Peyer's patch (tissue), 4 donors: ENCODE measurements around the gene GAA.

Experiments
- POLR2A ChIP-seq, 2 donors: fragments of 450-650 bp; IDR thresholded peaks; one replicate each; pipeline ENCODE4 v1.5.1; 2017; ENCODE audit warnings: antibody characterized with exemption in 2 of 2, mild to moderate bottlenecking in 2 of 2, moderate library complexity in 2 of 2
- TF ChIP-seq, protein P1 (sequence below), 6 experiments: fragments of 450-650 bp in 4 of 6; fragments of 200-600 bp in 2 of 6; sonication (generic) in 1 of 6; IDR thresholded peaks; one replicate each; pipeline ENCODE4 v1.5.1; 2017 to 2019; ENCODE audit warnings: antibody characterized with exemption in 6 of 6, mild to moderate bottlenecking in 3 of 6, moderate library complexity in 1 of 6

DNA sequence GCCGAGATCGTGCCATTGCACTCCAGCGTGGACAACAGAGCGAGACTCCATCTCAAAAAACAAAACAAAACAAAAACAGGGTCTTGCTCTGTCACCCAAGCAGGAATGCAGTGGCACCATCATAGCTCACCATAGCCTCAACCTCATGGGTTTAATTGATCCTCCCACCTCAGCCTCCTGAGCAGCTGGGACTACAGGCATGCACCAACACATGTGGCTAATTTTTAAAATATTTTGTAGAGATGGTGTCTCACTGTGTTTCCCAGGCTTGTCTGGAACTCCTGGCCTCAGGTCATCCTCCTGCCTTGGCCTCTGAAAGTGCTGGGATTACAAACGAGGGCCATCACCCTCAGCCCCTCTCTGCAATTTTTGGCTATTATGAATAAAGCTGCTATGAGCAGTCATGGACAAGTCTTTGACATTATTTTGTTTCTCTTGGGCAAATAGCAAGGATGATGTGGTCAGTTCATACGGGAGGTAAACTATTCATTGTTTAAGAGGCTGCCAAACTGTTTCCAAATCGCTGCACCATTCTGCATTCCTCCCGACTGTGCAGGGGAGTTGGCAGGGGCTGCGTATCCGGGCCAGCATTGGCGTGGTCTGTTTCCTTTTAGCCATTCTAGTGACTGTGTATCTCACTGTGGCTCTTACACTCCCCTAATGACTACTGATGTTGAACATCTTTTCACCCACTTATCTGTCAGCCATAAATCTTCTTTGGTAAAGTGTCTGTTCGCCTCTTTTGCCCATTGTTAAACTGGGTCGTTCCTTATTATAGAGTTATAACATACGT lies 24.5 kb downstream of the GAA start:
- TF ChIP-seq, protein P1, sequence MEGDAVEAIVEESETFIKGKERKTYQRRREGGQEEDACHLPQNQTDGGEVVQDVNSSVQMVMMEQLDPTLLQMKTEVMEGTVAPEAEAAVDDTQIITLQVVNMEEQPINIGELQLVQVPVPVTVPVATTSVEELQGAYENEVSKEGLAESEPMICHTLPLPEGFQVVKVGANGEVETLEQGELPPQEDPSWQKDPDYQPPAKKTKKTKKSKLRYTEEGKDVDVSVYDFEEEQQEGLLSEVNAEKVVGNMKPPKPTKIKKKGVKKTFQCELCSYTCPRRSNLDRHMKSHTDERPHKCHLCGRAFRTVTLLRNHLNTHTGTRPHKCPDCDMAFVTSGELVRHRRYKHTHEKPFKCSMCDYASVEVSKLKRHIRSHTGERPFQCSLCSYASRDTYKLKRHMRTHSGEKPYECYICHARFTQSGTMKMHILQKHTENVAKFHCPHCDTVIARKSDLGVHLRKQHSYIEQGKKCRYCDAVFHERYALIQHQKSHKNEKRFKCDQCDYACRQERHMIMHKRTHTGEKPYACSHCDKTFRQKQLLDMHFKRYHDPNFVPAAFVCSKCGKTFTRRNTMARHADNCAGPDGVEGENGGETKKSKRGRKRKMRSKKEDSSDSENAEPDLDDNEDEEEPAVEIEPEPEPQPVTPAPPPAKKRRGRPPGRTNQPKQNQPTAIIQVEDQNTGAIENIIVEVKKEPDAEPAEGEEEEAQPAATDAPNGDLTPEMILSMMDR (IDR thresholded peaks at IDR 0.05) = no peak
- TF ChIP-seq POLR2A (IDR thresholded peaks at IDR 0.05) = no peak
